Measurements from ENCODE around the gene APOF. TPM values are rescaled to one million over a fixed set of nuclear protein-coding genes. Genes with fewer than 3 reads are reported as not detected.

APOF gene
- total and polyA plus RNA-seq, 2 of the 8 experiments (the other 6 are each of a cell fraction or from before 2014, with no cell fraction given) = not detected

DNA sequence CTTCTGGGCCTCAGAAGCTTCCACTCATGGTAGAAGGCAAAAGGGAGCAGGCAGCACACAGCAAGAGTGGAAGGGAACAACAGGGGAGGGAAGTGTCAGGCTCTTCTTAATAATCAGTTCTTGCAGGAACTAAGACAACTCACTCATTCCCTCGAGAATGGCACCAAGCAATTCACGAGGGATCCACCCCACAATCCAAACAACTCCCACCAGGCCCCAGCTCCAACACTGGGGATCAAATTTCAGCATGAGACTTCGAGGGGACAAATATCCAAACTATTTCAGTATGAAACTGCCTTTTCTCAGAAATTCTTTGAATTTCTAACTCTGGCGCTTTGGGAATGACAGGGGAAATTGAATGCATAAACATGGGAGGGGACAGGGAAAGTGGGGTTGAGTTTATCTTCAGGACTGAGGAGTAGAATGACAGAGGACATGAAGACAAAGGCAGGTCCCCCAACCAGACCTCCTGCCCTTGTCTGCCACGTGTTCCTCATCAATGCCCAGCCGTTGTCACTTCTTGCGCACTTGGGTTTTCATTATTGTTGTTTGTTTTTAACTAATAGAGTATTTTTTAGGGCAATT, 24.6 kb upstream of the APOF start:
- Histone ChIP-seq H4K20me1 (replicated peaks in 1 of 2; ENCODE audit: control insufficient read depth in 1 of 2, insufficient read depth in 2 of 2, low read length in 2 of 2) (no peaks in the 10 kb centered on the region), H3K4me2 (ENCODE audit: insufficient read depth in 1 of 2, low read depth in 2 of 2, low read length in 2 of 2) (peak overlapping the region in 1 of 2 experiments; percentile 48; a peak in 1 of 4 replicates), H2BK15ac (ENCODE audit: low read length) (no peak overlapping the region), H2BK20ac (ENCODE audit: low read length) (no peak overlapping the region), H3K4me1 (replicated peaks in 1 of 4; ENCODE audit: control insufficient read depth in 3 of 4, insufficient read depth in 4 of 4, low read length in 3 of 4) (peaks cover 0 to 3% (median 0%) of the 10 kb centered on the region in 4 experiments; a peak in 1 of 7 replicates), H3K79me2 (ENCODE audit: control insufficient read depth in 1 of 2, insufficient read depth in 2 of 2, low read length in 2 of 2) (no peaks in the 10 kb centered on the region), H4K8ac (ENCODE audit: extremely low read depth, insufficient read depth, low read length) (no peak overlapping the region), H2AK5ac (ENCODE audit: low read depth, low read length) (no peak overlapping the region), H3K36me3 (ENCODE audit: control insufficient read depth in 2 of 4, insufficient read depth in 4 of 4, low read length in 3 of 4) (no peaks in the 10 kb centered on the region), H2BK12ac (ENCODE audit: low read depth, low read length) (peak overlapping the region; percentile 70; the same call in 1 of the 2 replicates), H2AFZ (ENCODE audit: low read length) (peak overlapping the region; percentile 48), H3K27me3 (replicated peaks in 1 of 4; ENCODE audit: control insufficient read depth in 3 of 4, extremely low read depth in 1 of 4, insufficient read depth in 3 of 4, low read length in 3 of 4) (no peaks in the 10 kb centered on the region), H3K4ac (replicated peaks; ENCODE audit: insufficient read length, low read depth, low read length) (no peak overlapping the region), H4K91ac (replicated peaks; ENCODE audit: insufficient read length, low read length) (no peak overlapping the region), H3K9me3 (ENCODE audit: insufficient read depth in 2 of 2, low read depth in 1 of 2, low read length in 1 of 2) (no peaks in the 10 kb centered on the region), H3K56ac (replicated peaks; ENCODE audit: insufficient read length, low read depth, low read length) (no peak overlapping the region), H2BK120ac (replicated peaks; ENCODE audit: low read depth, low read length) (no peak overlapping the region), H2BK5ac (ENCODE audit: low read depth, low read length) (no peak overlapping the region), H3K23ac (ENCODE audit: insufficient read length) (no peak overlapping the region), H3K14ac (ENCODE audit: insufficient read length) (no peak overlapping the region), H3K9ac (replicated peaks in 1 of 4; ENCODE audit: extremely low read depth in 1 of 4, low read depth in 3 of 4, low read length in 3 of 4) (no peak overlapping the region), H4K5ac (ENCODE audit: insufficient read length, low read depth, low read length) (no peak overlapping the region), H3K4me3 (ENCODE audit: extremely low read depth in 1 of 4, insufficient read depth in 2 of 4, low read depth in 3 of 4, low read length in 4 of 4) (no peak overlapping the region), H3K27ac (ENCODE audit: low read depth, low read length) (no peak overlapping the region), H3K79me1 (ENCODE audit: low read depth, low read length) (no peaks in the 10 kb centered on the region), H3K23me2 (ENCODE audit: low read depth, low read length) (no peaks in the 10 kb centered on the region), H3K18ac (ENCODE audit: extremely low read depth, low read length) (peak overlapping the region; percentile 53; the same call in 1 of the 2 replicates)
- DNase-seq (ENCODE audit: low read depth in 1 of 2, low spot score in 2 of 2) = no peak
- no peak for FAIRE-seq
- 68% methylated on average over 7 of the region's 7 CpGs; no CpG with 5 or more reads in 1 of the 2 experiments for WGBS, 2 experiments (ENCODE audit: extremely low coverage in 1 of 2, insufficient coverage in 1 of 2, insufficient read length in 1 of 2, insufficient replicate concordance in 2 of 2, low coverage in 1 of 2, low lambda C conversion rate in 2 of 2, missing lambda C conversion rate in 1 of 2)
- ChIA-PET POLR2A (ENCODE audit: partially characterized antibody) (interaction anchor here (0.6 to 1.3 kb wide), 3 partner anchors 26 to 670 kb away, joined by 3 read pairs; partner anchors contain the start of gene MYL6), CTCF (ENCODE audit: partially characterized antibody) (interaction anchor here (1.2 to 2.1 kb wide), 2 partner anchors 11 to 38 kb away, joined by 4 to 5 read pairs; no protein-coding TSS in a partner anchor)
- TF ChIP-seq CHD1 (IDR thresholded peaks at IDR 0.05; ENCODE audit: low read depth, low read length) (no peak), JUN (IDR thresholded peaks at IDR 0.05; ENCODE audit: low read depth, low read length) (no peak), SIRT6 (IDR thresholded peaks at IDR 0.05; ENCODE audit: low read length) (no peak), JUND (IDR thresholded peaks at IDR 0.05; ENCODE audit: low read length) (no peak), YY1 (IDR thresholded peaks at IDR 0.05; ENCODE audit: low read depth, low read length) (no peak), KDM1A (IDR thresholded peaks at IDR 0.05; ENCODE audit: borderline replicate concordance, low read length) (no peak), GABPA (IDR thresholded peaks at IDR 0.05; ENCODE audit: borderline replicate concordance, insufficient read depth, low read length) (no peak)
- TF ChIP-seq, protein P1, sequence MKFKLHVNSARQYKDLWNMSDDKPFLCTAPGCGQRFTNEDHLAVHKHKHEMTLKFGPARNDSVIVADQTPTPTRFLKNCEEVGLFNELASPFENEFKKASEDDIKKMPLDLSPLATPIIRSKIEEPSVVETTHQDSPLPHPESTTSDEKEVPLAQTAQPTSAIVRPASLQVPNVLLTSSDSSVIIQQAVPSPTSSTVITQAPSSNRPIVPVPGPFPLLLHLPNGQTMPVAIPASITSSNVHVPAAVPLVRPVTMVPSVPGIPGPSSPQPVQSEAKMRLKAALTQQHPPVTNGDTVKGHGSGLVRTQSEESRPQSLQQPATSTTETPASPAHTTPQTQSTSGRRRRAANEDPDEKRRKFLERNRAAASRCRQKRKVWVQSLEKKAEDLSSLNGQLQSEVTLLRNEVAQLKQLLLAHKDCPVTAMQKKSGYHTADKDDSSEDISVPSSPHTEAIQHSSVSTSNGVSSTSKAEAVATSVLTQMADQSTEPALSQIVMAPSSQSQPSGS (IDR thresholded peaks at IDR 0.05; ENCODE audit: low read length) = no peak
- TF ChIP-seq, protein P2, sequence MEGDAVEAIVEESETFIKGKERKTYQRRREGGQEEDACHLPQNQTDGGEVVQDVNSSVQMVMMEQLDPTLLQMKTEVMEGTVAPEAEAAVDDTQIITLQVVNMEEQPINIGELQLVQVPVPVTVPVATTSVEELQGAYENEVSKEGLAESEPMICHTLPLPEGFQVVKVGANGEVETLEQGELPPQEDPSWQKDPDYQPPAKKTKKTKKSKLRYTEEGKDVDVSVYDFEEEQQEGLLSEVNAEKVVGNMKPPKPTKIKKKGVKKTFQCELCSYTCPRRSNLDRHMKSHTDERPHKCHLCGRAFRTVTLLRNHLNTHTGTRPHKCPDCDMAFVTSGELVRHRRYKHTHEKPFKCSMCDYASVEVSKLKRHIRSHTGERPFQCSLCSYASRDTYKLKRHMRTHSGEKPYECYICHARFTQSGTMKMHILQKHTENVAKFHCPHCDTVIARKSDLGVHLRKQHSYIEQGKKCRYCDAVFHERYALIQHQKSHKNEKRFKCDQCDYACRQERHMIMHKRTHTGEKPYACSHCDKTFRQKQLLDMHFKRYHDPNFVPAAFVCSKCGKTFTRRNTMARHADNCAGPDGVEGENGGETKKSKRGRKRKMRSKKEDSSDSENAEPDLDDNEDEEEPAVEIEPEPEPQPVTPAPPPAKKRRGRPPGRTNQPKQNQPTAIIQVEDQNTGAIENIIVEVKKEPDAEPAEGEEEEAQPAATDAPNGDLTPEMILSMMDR (IDR thresholded peaks at IDR 0.05; ENCODE audit: control extremely low read depth in 1 of 3, insufficient read depth in 1 of 3, low read depth in 1 of 3, low read length in 3 of 3) = no peak
